Liver (tissue), 9 donors: Measurements from ENCODE around the gene TGM6. TPM values are rescaled to one million over a fixed set of nuclear protein-coding genes. Genes with fewer than 3 reads are reported as not detected.

Experiments
- DNase-seq: peaks from one replicate; pipeline ENCODE4 v3.0.0-alpha.2; 2017; ENCODE audit warnings: low spot score
- H3K27ac ChIP-seq, 2 donors: one replicate each; pipeline ENCODE4 v1.7.0; 2013; ENCODE audit warnings: inconsistent platforms in 2 of 2, low read length in 2 of 2, control low read depth in 1 of 2, low read depth in 1 of 2, mild to moderate bottlenecking in 1 of 2
- H3K27me3 ChIP-seq, 4 donors: one replicate each; pipeline versions ENCODE4 v1.6.1 to v1.7.0; 2013; ENCODE audit warnings: low read length in 3 of 4, inconsistent platforms in 1 of 4, mild to moderate bottlenecking in 1 of 4, moderate library complexity in 1 of 4; ENCODE audit not compliant: control insufficient read depth in 4 of 4, insufficient read depth in 4 of 4
- H3K36me3 ChIP-seq, 4 donors: one replicate each; pipeline versions ENCODE4 v1.6.1 to v1.7.0; 2013; ENCODE audit warnings: low read length in 3 of 4, mild to moderate bottlenecking in 3 of 4, low read depth in 1 of 4, moderate library complexity in 1 of 4; ENCODE audit not compliant: control insufficient read depth in 4 of 4, insufficient read depth in 3 of 4
- H3K4me1 ChIP-seq, 4 donors: one replicate each; pipeline versions ENCODE4 v1.6.1 to v1.7.0; 2013; ENCODE audit warnings: low read length in 3 of 4, mild to moderate bottlenecking in 3 of 4, moderate library complexity in 1 of 4; ENCODE audit not compliant: control insufficient read depth in 4 of 4, insufficient read depth in 4 of 4
- H3K4me3 ChIP-seq, 3 donors: one replicate each; pipeline versions ENCODE4 v1.6.1 to v1.7.0; 2013; ENCODE audit warnings: low read length in 3 of 3, control low read depth in 1 of 3, low read depth in 1 of 3, mild to moderate bottlenecking in 1 of 3
- H3K9ac ChIP-seq, 2 donors: one replicate each; pipeline ENCODE4 v1.7.0; 2013; ENCODE audit warnings: low read length in 2 of 2, mild to moderate bottlenecking in 2 of 2, moderate library complexity in 2 of 2, control low read depth in 1 of 2, low read depth in 1 of 2
- H3K9me3 ChIP-seq, 4 donors: one replicate each; pipeline versions ENCODE4 v1.6.1 to v1.7.0; 2013; ENCODE audit warnings: low read length in 3 of 4; ENCODE audit not compliant: control insufficient read depth in 4 of 4
- CTCF ChIP-seq: fragments of 150-350 bp; IDR thresholded peaks from 2 replicates; pipeline ENCODE4 v1.5.1; 2017; ENCODE audit warnings: improper control_type of control experiment, low read depth, low read length; ENCODE audit not compliant: missing input control
- FOXA2 ChIP-seq: IDR thresholded peaks from 2 replicates; pipeline ENCODE4 v1.6.1; 2016; ENCODE audit warnings: antibody characterized with exemption
- GABPA ChIP-seq, 2 donors: IDR thresholded peaks in 1 of 2; conservative IDR thresholded peaks in 1 of 2; 2 replicates each; pipeline ENCODE4 v1.6.1; 2016; ENCODE audit warnings: antibody characterized with exemption in 2 of 2, mild to moderate bottlenecking in 1 of 2, moderate library complexity in 1 of 2
- HNF4A ChIP-seq, 2 donors: conservative IDR thresholded peaks; 2 replicates each; pipeline ENCODE4 v1.6.1; 2016; ENCODE audit warnings: antibody characterized with exemption in 2 of 2, mild to moderate bottlenecking in 2 of 2
- HNF4G ChIP-seq: IDR thresholded peaks from 2 replicates; pipeline ENCODE4 v1.6.1; 2016; ENCODE audit warnings: antibody characterized with exemption
- JUND ChIP-seq, 2 donors: IDR thresholded peaks; 2 replicates each; pipeline ENCODE4 v1.6.1; 2016; ENCODE audit warnings: antibody characterized with exemption in 2 of 2
- MAX ChIP-seq: IDR thresholded peaks from 2 replicates; pipeline ENCODE4 v1.6.1; 2016; ENCODE audit warnings: antibody characterized with exemption
- RAD21 ChIP-seq, 2 donors: IDR thresholded peaks; 2 replicates each; pipeline ENCODE4 v1.6.1; 2016; ENCODE audit warnings: antibody characterized with exemption in 2 of 2, mild to moderate bottlenecking in 2 of 2
- REST ChIP-seq: IDR thresholded peaks from 2 replicates; pipeline ENCODE4 v1.6.1; 2016; ENCODE audit warnings: antibody characterized with exemption, mild to moderate bottlenecking
- RXRA ChIP-seq, 2 donors: IDR thresholded peaks; 2 replicates each; pipeline ENCODE4 v1.6.1; 2017 to 2018; ENCODE audit warnings: antibody characterized with exemption in 2 of 2, mild to moderate bottlenecking in 1 of 2
- YY1 ChIP-seq: IDR thresholded peaks from 2 replicates; pipeline ENCODE4 v1.6.1; 2016; ENCODE audit warnings: antibody characterized with exemption, mild to moderate bottlenecking
- ZBTB33 ChIP-seq: IDR thresholded peaks from 2 replicates; pipeline ENCODE4 v1.6.1; 2016; ENCODE audit warnings: antibody characterized with exemption
- WGBS: extraction: QIAGEN DNeasy Blood & Tissue Kit; methylation state at CpG from one replicate; pipeline ENCODE4 v1.1.7; 2013; 5-methylcytosine and 5-hydroxymethylcytosine counted together
- polyA plus RNA-seq, 2 donors: library from polyadenylated mRNA; stranded (reverse) in 1 of 2; unstranded in 1 of 2; fragments of 200-250 nt in 1 of 2; fragments of >200 nt in 1 of 2; fragmentation: Nextera tagmentation in 1 of 2; extraction: Ambion mirVana in 1 of 2; gene quantifications; one replicate each; pipeline versions ENCODE4 v1.2.1 to v1.2.3, GENCODE V29; 2013 to 2015
- total RNA-seq, 2 donors: library from RNA; depleted of rRNA; stranded (reverse); fragments of >200 nt; gene quantifications; one replicate each; pipeline ENCODE4 v1.2.3, GENCODE V29; 2014
- TF ChIP-seq, protein P1 (sequence below): IDR thresholded peaks from 2 replicates; pipeline ENCODE4 v1.6.1; 2016; ENCODE audit warnings: antibody characterized with exemption
- donor health status: healthy.
- donor health status: healthy.
- donor health status: healthy.
- donor health status: healthy.
- donor health status: healthy.

The TGM6 gene
- total and polyA plus RNA-seq, 4 donors: not detected

DNA sequence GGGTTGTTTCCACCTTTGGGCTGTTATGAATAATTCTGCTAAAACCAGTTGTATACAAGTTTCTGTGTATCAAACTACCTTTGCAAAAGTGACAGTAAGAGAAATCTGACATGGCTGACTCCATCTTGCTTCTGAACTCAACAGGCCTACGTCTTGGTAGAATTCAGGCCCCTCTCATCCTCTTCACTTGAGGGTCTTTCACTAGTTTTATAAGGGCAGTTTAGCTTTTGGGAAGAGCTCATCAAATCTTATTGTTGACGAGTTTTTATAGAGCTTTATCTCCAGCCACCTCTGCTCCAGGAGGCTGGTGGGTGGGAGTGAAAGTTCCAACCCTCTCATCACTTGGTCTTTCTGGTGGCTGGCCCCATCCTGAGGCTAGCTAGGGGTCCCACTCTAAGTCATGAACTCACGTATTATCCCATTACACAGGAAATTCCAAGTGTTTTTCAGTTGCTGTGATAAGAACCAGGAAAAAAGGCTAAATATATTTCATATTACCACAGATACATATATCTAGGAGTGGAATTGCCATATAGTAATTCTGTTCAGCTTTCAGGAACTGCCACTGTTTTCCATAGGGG lies 78.3 kb downstream of the TGM6 start (continued):
- TF ChIP-seq, protein P1, sequence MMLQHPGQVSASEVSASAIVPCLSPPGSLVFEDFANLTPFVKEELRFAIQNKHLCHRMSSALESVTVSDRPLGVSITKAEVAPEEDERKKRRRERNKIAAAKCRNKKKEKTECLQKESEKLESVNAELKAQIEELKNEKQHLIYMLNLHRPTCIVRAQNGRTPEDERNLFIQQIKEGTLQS: no peak
- TF ChIP-seq FOXA2 (no peak), GABPA (IDR thresholded peaks at IDR 0.05 in 1 of 2, conservative IDR thresholded peaks at IDR 0.05 in 1 of 2) (no peak)

GRCh38 chr20:2459981-2460751 lies 79.5 kb downstream of the TGM6 start:
- H3K9me3 ChIP-seq: no peaks in the 10 kb centered on the region
- no peaks in the 10 kb centered on the region for H3K27me3 ChIP-seq
- no peak for DNase-seq
- peaks cover 12 to 58% (median 56%) of the 10 kb centered on the region in 4 donors for H3K36me3 ChIP-seq
- no peak overlapping the region for H3K4me3 ChIP-seq
- H3K27ac ChIP-seq: no peak overlapping the region
- H3K9ac ChIP-seq: no peak overlapping the region
- no peak for TF ChIP-seq RAD21 (IDR thresholded peaks at IDR 0.05)
- no peak for TF ChIP-seq RXRA (IDR thresholded peaks at IDR 0.05)
- TF ChIP-seq REST: no peak
- no peak for TF ChIP-seq JUND (IDR thresholded peaks at IDR 0.05)
- TF ChIP-seq MAX: no peak
- no peak for TF ChIP-seq HNF4A (conservative IDR thresholded peaks at IDR 0.05)
- TF ChIP-seq, protein P1: no peak
- no peak for TF ChIP-seq YY1
- no peak for TF ChIP-seq FOXA2
- no peak for TF ChIP-seq HNF4G
- TF ChIP-seq ZBTB33: no peak
- TF ChIP-seq CTCF: no peak
- TF ChIP-seq GABPA (IDR thresholded peaks at IDR 0.05 in 1 of 2, conservative IDR thresholded peaks at IDR 0.05 in 1 of 2): no peak
- H3K4me1 ChIP-seq: no peaks in the 10 kb centered on the region
- WGBS: 72% methylated on average over 1 of the region's 1 CpG
